ENCODE data around the gene ADM5.
A peak's percentile ranks its signal among the peaks of the same experiment; 100 is the strongest.

Gene ADM5
- total RNA-seq: 3.1 to 5.8 reads per million in 2 experiments

- no peak for DNase-seq (ENCODE audit: low read depth)
These were observed at the start of gene ADM5 for GRCh38 chr19:49689133-49690078. TSS of gene ADM5 (plus strand) at chr19:49689594. CDS start at chr19:49689838, 244 bp downstream.

- peak; percentile 100 for DNase-seq (ENCODE audit: low read depth)
These were observed 49.1 kb upstream of the ADM5 start, which contains the start of gene RRAS for GRCh38 chr19:49640113-49640898. TSS of gene RRAS (minus strand) at chr19:49640143. CDS start at chr19:49640098, 45 bp downstream.

- DNase-seq (ENCODE audit: low read depth): peak; percentile 99
These were observed 47.5 kb upstream of the ADM5 start, which contains the start of gene SCAF1 for GRCh38 chr19:49641688-49642491. TSS of gene SCAF1 (plus strand) at chr19:49642209. CDS start at chr19:49645027, 2,818 bp downstream.

- DNase-seq (ENCODE audit: low read depth): no peak
These were observed 46.8 kb upstream of the ADM5 start for GRCh38 chr19:49642492-49643035.

GRCh38 chr19:49643466-49643865, 45.9 kb upstream of the ADM5 start:
- DNase-seq (ENCODE audit: low read depth): no peak

GRCh38 chr19:49645592-49645991, 43.8 kb upstream of the ADM5 start:
- DNase-seq (ENCODE audit: low read depth): no peak

GRCh38 chr19:49645995-49646394, 43.4 kb upstream of the ADM5 start:
- DNase-seq (ENCODE audit: low read depth): no peak

GRCh38 chr19:49646586-49646985, 42.8 kb upstream of the ADM5 start:
- DNase-seq (ENCODE audit: low read depth): no peak

- no peak for DNase-seq (ENCODE audit: low read depth)
These were observed 38.2 kb upstream of the ADM5 start for GRCh38 chr19:49651029-49651819.

GRCh38 chr19:49651820-49652550, 37.4 kb upstream of the ADM5 start:
- DNase-seq (ENCODE audit: low read depth): no peak

- DNase-seq (ENCODE audit: low read depth): no peak
These were observed 36.6 kb upstream of the ADM5 start for GRCh38 chr19:49652551-49653465.

GRCh38 chr19:49653466-49653806, 36.0 kb upstream of the ADM5 start:
- no peak for DNase-seq (ENCODE audit: low read depth)

- no peak for DNase-seq (ENCODE audit: low read depth)
These were observed 34.8 kb upstream of the ADM5 start for GRCh38 chr19:49654581-49654980.

GRCh38 chr19:49655570-49656455, 33.6 kb upstream of the ADM5 start:
- no peak for DNase-seq (ENCODE audit: low read depth)

GRCh38 chr19:49656456-49657109, 32.8 kb upstream of the ADM5 start:
- no peak for DNase-seq (ENCODE audit: low read depth)

- no peak for DNase-seq (ENCODE audit: low read depth)
These were observed 31.8 kb upstream of the ADM5 start for GRCh38 chr19:49657493-49658138.

GRCh38 chr19:49658139-49658517, 31.3 kb upstream of the ADM5 start:
- DNase-seq (ENCODE audit: low read depth): no peak
